ENCODE measurements around the gene RBM43. TPM values are rescaled to one million over a fixed set of nuclear protein-coding genes. Genes with fewer than 3 reads are reported as not detected.

The RBM43 gene
- total RNA-seq, 4 donors from 2014 or later = 3.1 to 5.2 (median 3.9) TPM

DNA sequence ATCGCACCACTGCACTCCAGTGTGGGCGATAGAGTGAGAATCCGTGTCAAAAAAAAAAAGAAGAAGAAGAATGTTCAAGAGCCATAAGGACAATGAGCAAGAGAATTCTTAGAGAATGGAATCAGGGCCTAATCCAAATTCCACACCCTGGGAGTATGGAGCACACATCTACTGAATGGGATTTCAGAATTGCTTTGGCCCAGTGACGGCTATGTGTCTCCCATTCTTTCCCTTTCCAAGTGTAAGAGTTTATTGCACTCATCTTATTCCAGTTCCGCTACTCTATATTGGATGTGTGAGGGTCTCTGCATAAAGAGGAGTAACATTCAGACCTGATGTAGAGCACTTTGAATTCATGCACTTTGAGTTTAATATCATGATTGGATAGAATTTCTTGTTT, 5.9 kb upstream of the RBM43 start:
- Histone ChIP-seq H3K27ac (no peak overlapping the region), H3K4me3 (no peak overlapping the region), H3K4me1 (peaks cover 0 to under 1% (median 0%) of the 10 kb centered on the region in 4 donors), H3K27me3 (no peaks in the 10 kb centered on the region), H3K9me3 (no peaks in the 10 kb centered on the region), H3K36me3 (peaks cover 0 to 19% (median 6%) of the 10 kb centered on the region in 4 donors)
- no peak for TF ChIP-seq EP300 (IDR thresholded peaks at IDR 0.05; ENCODE audit: low read depth)
- TF ChIP-seq POLR2A (IDR thresholded peaks at IDR 0.05) = no peak
- no peak for TF ChIP-seq POLR2AphosphoS5 (IDR thresholded peaks at IDR 0.05)
- TF ChIP-seq, protein P1, sequence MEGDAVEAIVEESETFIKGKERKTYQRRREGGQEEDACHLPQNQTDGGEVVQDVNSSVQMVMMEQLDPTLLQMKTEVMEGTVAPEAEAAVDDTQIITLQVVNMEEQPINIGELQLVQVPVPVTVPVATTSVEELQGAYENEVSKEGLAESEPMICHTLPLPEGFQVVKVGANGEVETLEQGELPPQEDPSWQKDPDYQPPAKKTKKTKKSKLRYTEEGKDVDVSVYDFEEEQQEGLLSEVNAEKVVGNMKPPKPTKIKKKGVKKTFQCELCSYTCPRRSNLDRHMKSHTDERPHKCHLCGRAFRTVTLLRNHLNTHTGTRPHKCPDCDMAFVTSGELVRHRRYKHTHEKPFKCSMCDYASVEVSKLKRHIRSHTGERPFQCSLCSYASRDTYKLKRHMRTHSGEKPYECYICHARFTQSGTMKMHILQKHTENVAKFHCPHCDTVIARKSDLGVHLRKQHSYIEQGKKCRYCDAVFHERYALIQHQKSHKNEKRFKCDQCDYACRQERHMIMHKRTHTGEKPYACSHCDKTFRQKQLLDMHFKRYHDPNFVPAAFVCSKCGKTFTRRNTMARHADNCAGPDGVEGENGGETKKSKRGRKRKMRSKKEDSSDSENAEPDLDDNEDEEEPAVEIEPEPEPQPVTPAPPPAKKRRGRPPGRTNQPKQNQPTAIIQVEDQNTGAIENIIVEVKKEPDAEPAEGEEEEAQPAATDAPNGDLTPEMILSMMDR (IDR thresholded peaks at IDR 0.05) = no peak
- in situ Hi-C loops (cut with MboI; ENCODE audit: low pct_ligation_motif_present in 1 of 4, low pct_unique_long_range_greater_than_20kb in 1 of 4, low sequenced_read_pairs in 3 of 4) = no loop called here
- intact Hi-C loops (cut with DNase I; ENCODE audit: low total_unique reads) = no loop called here
- DNase-seq = no peak
- 96 to 100% methylated on average over 1 to 5 of the region's 5 CpGs for WGBS, 2 donors (ENCODE audit: low coverage in 1 of 2)

GRCh38 chr2:151265991-151266390, 4.3 kb upstream of the RBM43 start:
- Histone ChIP-seq H3K27ac (no peak overlapping the region), H3K9me3 (no peaks in the 10 kb centered on the region), H3K36me3 (peaks cover 0 to 13% (median 2%) of the 10 kb centered on the region in 4 donors), H3K4me1 (peaks cover 0 to 7% (median 0%) of the 10 kb centered on the region in 4 donors), H3K4me3 (no peak overlapping the region), H3K27me3 (no peaks in the 10 kb centered on the region)
- no peak for TF ChIP-seq EP300 (IDR thresholded peaks at IDR 0.05; ENCODE audit: low read depth)
- no peak for TF ChIP-seq POLR2AphosphoS5 (IDR thresholded peaks at IDR 0.05)
- TF ChIP-seq POLR2A (IDR thresholded peaks at IDR 0.05) = no peak
- TF ChIP-seq, protein P1 (IDR thresholded peaks at IDR 0.05) = no peak
- in situ Hi-C loops (cut with MboI; ENCODE audit: low pct_ligation_motif_present in 1 of 4, low pct_unique_long_range_greater_than_20kb in 1 of 4, low sequenced_read_pairs in 3 of 4) = no loop called here
- intact Hi-C loops (cut with DNase I; ENCODE audit: low total_unique reads) = no loop called here
- no peak for DNase-seq

- intact Hi-C loops (cut with DNase I; ENCODE audit: low total_unique reads) (no loop called here), in situ Hi-C loops (cut with MboI; ENCODE audit: low pct_ligation_motif_present in 1 of 4, low pct_unique_long_range_greater_than_20kb in 1 of 4, low sequenced_read_pairs in 3 of 4) (no loop called here)
- TF ChIP-seq, protein P1 (IDR thresholded peaks at IDR 0.05) = no peak
- TF ChIP-seq EP300 (IDR thresholded peaks at IDR 0.05; ENCODE audit: low read depth) = no peak
- no peak for TF ChIP-seq POLR2A (IDR thresholded peaks at IDR 0.05)
- TF ChIP-seq POLR2AphosphoS5 (IDR thresholded peaks at IDR 0.05) = no peak
- Histone ChIP-seq H3K27me3 (no peaks in the 10 kb centered on the region), H3K9me3 (no peaks in the 10 kb centered on the region), H3K4me3 (no peak overlapping the region), H3K27ac (no peak overlapping the region), H3K36me3 (no peaks in the 10 kb centered on the region), H3K4me1 (peaks cover 0 to 16% (median 7%) of the 10 kb centered on the region in 4 donors)
- DNase-seq = no peak
- 63 to 66% methylated on average over 6 to 7 of the region's 7 CpGs for WGBS, 2 donors (ENCODE audit: low coverage in 1 of 2)
Measured at GRCh38 chr2:151264157-151264825, 2.6 kb upstream of the RBM43 start.

- Histone ChIP-seq H3K4me3 (no peak overlapping the region), H3K4me1 (peaks cover 0 to 16% (median 7%) of the 10 kb centered on the region in 4 donors), H3K9me3 (no peaks in the 10 kb centered on the region), H3K27me3 (no peaks in the 10 kb centered on the region), H3K27ac (no peak overlapping the region), H3K36me3 (no peaks in the 10 kb centered on the region)
- in situ Hi-C loops (cut with MboI; ENCODE audit: low pct_ligation_motif_present in 1 of 4, low pct_unique_long_range_greater_than_20kb in 1 of 4, low sequenced_read_pairs in 3 of 4) = no loop called here
- intact Hi-C loops (cut with DNase I; ENCODE audit: low total_unique reads) = no loop called here
- WGBS, 2 donors (ENCODE audit: low coverage in 1 of 2) = 92 to 93% methylated on average over 4 to 8 of the region's 8 CpGs
- TF ChIP-seq POLR2A (IDR thresholded peaks at IDR 0.05) = no peak
- TF ChIP-seq, protein P1 (IDR thresholded peaks at IDR 0.05) = no peak
- no peak for TF ChIP-seq POLR2AphosphoS5 (IDR thresholded peaks at IDR 0.05)
- TF ChIP-seq EP300 (IDR thresholded peaks at IDR 0.05; ENCODE audit: low read depth) = no peak
- DNase-seq = no peak
Measured at GRCh38 chr2:151262629-151263028, 966 bp upstream of the RBM43 start.

Measured in transverse colon (tissue), 4 donors.